Lung (tissue), 12 donors: Measurements from ENCODE around the gene FKBP6. TPM values are rescaled to one million over a fixed set of nuclear protein-coding genes. Genes with fewer than 3 reads are reported as not detected.
"Not testable (repeated sequence)": the region's sequence is repeated elsewhere in the genome, so short reads cannot be mapped to it uniquely, and the experiment has no call there.

ENCODE experiments used
- ATAC-seq: fragments of 200-7000 bp; cut with Tn5 transposase; one replicate; pipeline ENCODE4 v1.9.1; 2020; ENCODE audit warnings: moderate number of reproducible peaks; ENCODE audit not compliant: insufficient read depth, low FRiP score
- DNase-seq, 3 donors: peaks; one replicate each; pipeline ENCODE4 v3.0.0-alpha.2; 2013 to 2017
- H3K27ac ChIP-seq, 2 donors: one replicate each; pipeline ENCODE4 v1.5.1; 2013; ENCODE audit warnings: mild to moderate bottlenecking in 2 of 2, moderate library complexity in 2 of 2, control low read depth in 1 of 2, inconsistent platforms in 1 of 2, low read depth in 1 of 2, low read length in 1 of 2
- H3K27me3 ChIP-seq, 3 donors: one replicate each; pipeline ENCODE4 v1.5.1; 2013; ENCODE audit warnings: low read length in 2 of 3; ENCODE audit not compliant: control insufficient read depth in 3 of 3, insufficient read depth in 3 of 3
- H3K36me3 ChIP-seq, 4 donors: one replicate each; pipeline ENCODE4 v1.5.1; 2013; ENCODE audit warnings: low read length in 4 of 4, mild to moderate bottlenecking in 1 of 4, moderate library complexity in 1 of 4; ENCODE audit not compliant: control insufficient read depth in 4 of 4, insufficient read depth in 4 of 4
- H3K4me1 ChIP-seq, 5 donors: one replicate each; pipeline ENCODE4 v1.5.1; 2013; ENCODE audit warnings: low read length in 5 of 5, mild to moderate bottlenecking in 2 of 5, moderate library complexity in 1 of 5; ENCODE audit not compliant: control insufficient read depth in 5 of 5, insufficient read depth in 5 of 5
- H3K4me3 ChIP-seq: one replicate; pipeline ENCODE4 v1.5.1; 2013; ENCODE audit warnings: mild to moderate bottlenecking, control low read depth, moderate library complexity
- H3K9ac ChIP-seq, 2 donors: one replicate each; pipeline ENCODE4 v1.5.1; 2013; ENCODE audit warnings: low read length in 2 of 2, control low read depth in 1 of 2; ENCODE audit not compliant: insufficient read depth in 1 of 2
- H3K9me3 ChIP-seq, 4 donors: one replicate each; pipeline ENCODE4 v1.5.1; 2013; ENCODE audit warnings: low read length in 3 of 4, mild to moderate bottlenecking in 1 of 4, moderate library complexity in 1 of 4; ENCODE audit not compliant: control insufficient read depth in 4 of 4, insufficient read depth in 3 of 4
- CTCF ChIP-seq: IDR thresholded peaks from 2 replicates; pipeline ENCODE4 v1.5.1; 2012; ENCODE audit warnings: mild to moderate bottlenecking; ENCODE audit errors: control extremely low read depth, extremely low read depth
- WGBS, 2 donors: extraction: QIAGEN DNeasy Blood & Tissue Kit; methylation state at CpG; one replicate each; pipeline ENCODE4 v1.1.7; 2013; 5-methylcytosine and 5-hydroxymethylcytosine counted together
- polyA plus RNA-seq, 2 donors: library from polyadenylated mRNA; stranded (reverse); fragments of 200-250 nt; gene quantifications; one replicate each; pipeline ENCODE4 v1.2.1, GENCODE V29; 2013
- total RNA-seq, 2 donors: library from RNA; depleted of rRNA in 1 of 2; stranded (reverse); fragments of >200 nt in 1 of 2; gene quantifications; one replicate each; pipeline ENCODE4 v1.2.1, GENCODE V29; 2014 to 2021
- donor health status: control.
- donor health status: control.
- donor health status: Bipolar disorder and iron deficiency.
- donor health status: healthy.
- donor health status: DM: yes; HTN: yes; CAD: no.

The FKBP6 gene
- total and polyA plus RNA-seq, 4 donors = 0.08 to 1.5 TPM; not detected in 2

GRCh38 chr7:73308074-73308664 lies 19.8 kb upstream of the FKBP6 start:
- peaks cover 0 to 16% (median 2%) of the 10 kb centered on the region in 4 donors for H3K36me3 ChIP-seq
- ATAC-seq = peak; percentile 35

GRCh38 chr7:73308665-73309214 lies 19.2 kb upstream of the FKBP6 start, which contains the start of gene NSUN5:
TSS of gene NSUN5 (minus strand) at chr7:73308826. CDS start at chr7:73308790, 36 bp downstream.
- H3K36me3 ChIP-seq = peaks cover 0 to 10% (median 2%) of the 10 kb centered on the region in 4 donors
- peaks cover 0 to 4% (median 0%) of the 10 kb centered on the region in 4 donors for H3K9me3 ChIP-seq
- peak within 1 kb of the TSS; percentile 81 for H3K4me3 ChIP-seq
- ATAC-seq (peak; percentile 94), DNase-seq (peak; percentile 72 to 87 (median 86))
- no peaks in the 10 kb centered on the region for H3K27me3 ChIP-seq
- H3K27ac ChIP-seq = peak within 1 kb of the TSS; percentile 17 to 51
- H3K9ac ChIP-seq = peak within 1 kb of the TSS in 1 of 2 donors; percentile 11
- TF ChIP-seq CTCF = no peak
- peaks cover 0 to 10% (median 0%) of the 10 kb centered on the region in 5 donors for H3K4me1 ChIP-seq
- 12 to 13% methylated on average over 40 of the region's 40 CpGs for WGBS, 2 donors

More at GRCh38 chr7:73308074-73308664, 19.8 kb upstream of the FKBP6 start:
- Histone ChIP-seq H3K9ac (peak overlapping the region in 1 of 2 donors; percentile 11), H3K4me3 (peak overlapping the region; percentile 81), H3K9me3 (peaks cover 0 to 6% (median 0%) of the 10 kb centered on the region in 4 donors), H3K4me1 (peaks cover 0 to 10% (median 0%) of the 10 kb centered on the region in 5 donors), H3K27ac (peak overlapping the region in 1 of 2 donors; percentile 51), H3K27me3 (no peaks in the 10 kb centered on the region)
- 14 to 15% methylated on average over 42 to 43 of the region's 43 CpGs for WGBS, 2 donors
- no peak for DNase-seq
- TF ChIP-seq CTCF = no peak

- not testable (repeated sequence) for H3K9me3 ChIP-seq, ATAC-seq, H3K4me3 ChIP-seq, H3K27me3 ChIP-seq, H3K36me3 ChIP-seq, H3K4me1 ChIP-seq, H3K9ac ChIP-seq, H3K27ac ChIP-seq, DNase-seq
- 89 to 92% methylated on average over 7 of the region's 7 CpGs for WGBS, 2 donors
Observed at GRCh38 chr7:73311421-73311820, 16.5 kb upstream of the FKBP6 start.

GRCh38 chr7:73312831-73313520 lies 15.0 kb upstream of the FKBP6 start:
- TF ChIP-seq CTCF = no peak
- ATAC-seq (no peak), DNase-seq (no peak)
- no peak overlapping the region for H3K27ac ChIP-seq
- peaks cover 0 to 5% (median 0%) of the 10 kb centered on the region in 5 donors for H3K4me1 ChIP-seq
- H3K9ac ChIP-seq = no peak overlapping the region
- H3K4me3 ChIP-seq = no peak overlapping the region
- no peaks in the 10 kb centered on the region for H3K9me3 ChIP-seq
- H3K36me3 ChIP-seq = no peaks in the 10 kb centered on the region
- H3K27me3 ChIP-seq = no peaks in the 10 kb centered on the region
- WGBS, 2 donors = 95 to 97% methylated on average over 48 of the region's 48 CpGs
